MM.1S (cell line): ENCODE measurements around the gene STK32C.
A peak's percentile ranks its signal among the peaks of the same experiment; 100 is the strongest.

Experiments
- CTCF ChIP-seq: fragments of 300-600 bp; sonication (generic); IDR thresholded peaks from 2 replicates; pipeline ENCODE4 v1.5.1; 2016; ENCODE audit warnings: antibody characterized with exemption, low read length, mixed read lengths
- EZH2 ChIP-seq: fragments of 300-600 bp; sonication (generic); optimal IDR thresholded peaks from 2 replicates; pipeline ENCODE3; 2017; ENCODE audit warnings: low read depth, mild to moderate bottlenecking, antibody characterized with exemption, low read length, mixed read lengths

DNA sequence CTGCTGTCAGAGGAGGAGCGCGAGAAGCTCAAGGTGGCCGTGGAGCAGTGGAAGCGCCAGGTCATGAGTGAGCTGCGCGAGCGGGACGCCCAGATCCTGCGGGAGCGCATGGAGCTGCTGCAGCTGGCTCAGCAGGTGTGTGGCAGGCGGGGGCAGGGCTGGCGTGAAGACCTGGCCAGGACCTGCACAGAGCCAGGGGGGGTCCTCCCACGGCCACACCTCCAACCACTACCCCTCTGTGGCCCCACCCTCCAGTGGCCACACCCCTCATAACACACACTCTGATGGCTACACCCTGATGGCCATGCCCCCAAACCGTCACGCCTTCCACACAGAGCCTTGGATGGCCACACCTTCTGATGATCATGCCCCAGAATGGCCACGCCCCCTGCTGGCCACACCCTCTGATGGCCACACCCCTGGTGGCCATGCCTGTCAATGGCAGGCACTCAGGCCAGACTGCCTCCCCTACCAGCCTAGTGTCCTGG is 144.4 kb downstream of the STK32C start:
- no peak for TF ChIP-seq EZH2
- peak; percentile 12; the same call in 1 of the 2 replicates for TF ChIP-seq CTCF
